Measurements from ENCODE around the gene MLIP.
"Not testable (repeated sequence)": the region's sequence is repeated elsewhere in the genome, so short reads cannot be mapped to it uniquely, and the experiment has no call there.

MLIP gene

DNA sequence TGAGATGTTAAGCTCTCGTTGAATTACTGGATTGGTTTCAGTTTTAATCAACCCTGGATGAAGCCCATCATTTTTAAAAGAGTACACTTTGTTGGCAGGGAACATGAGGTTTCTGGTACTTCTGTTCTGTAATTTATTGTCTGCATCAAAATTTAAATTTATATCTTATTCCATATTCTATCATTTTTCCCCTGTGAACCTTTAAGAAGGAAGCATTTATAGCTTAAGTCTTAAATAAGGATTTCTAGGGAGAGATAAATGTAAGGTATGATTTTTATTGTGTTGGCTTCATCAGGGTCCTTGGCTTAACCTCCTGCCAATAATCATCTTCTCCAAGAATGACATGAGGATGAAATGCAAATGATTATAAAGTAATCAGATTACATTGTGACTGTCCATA lies 40.6 kb downstream of the MLIP start:
- DNase-seq, result no peak

DNA sequence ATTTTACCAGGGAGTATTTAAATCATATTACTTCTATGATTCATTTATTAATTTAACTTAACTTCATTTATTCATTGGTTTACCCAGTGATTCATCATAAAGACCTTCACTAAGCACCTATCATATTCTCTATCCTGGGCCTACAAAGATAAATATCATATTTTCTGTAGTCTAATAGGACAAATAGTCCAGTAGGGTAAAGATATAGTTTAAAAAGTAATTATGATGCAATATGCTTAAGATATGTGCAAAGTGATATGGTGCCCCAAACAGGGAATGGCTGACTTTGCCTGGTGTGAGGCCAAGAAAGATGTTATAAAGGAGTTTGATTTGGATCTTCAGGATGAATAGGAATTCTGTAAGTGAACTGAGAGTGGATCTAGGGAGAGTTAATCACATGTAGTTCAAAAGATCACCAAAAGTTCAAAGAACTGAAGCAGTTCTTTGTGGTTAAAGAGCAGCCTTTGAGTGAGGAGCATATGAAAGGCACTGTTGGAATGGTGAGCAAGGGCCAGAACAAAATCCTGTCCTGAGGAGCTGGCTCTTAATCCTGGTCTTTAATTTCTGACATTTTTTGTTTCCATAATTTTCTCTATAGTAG lies 45.5 kb downstream of the MLIP start:
- no peak for DNase-seq

DNA sequence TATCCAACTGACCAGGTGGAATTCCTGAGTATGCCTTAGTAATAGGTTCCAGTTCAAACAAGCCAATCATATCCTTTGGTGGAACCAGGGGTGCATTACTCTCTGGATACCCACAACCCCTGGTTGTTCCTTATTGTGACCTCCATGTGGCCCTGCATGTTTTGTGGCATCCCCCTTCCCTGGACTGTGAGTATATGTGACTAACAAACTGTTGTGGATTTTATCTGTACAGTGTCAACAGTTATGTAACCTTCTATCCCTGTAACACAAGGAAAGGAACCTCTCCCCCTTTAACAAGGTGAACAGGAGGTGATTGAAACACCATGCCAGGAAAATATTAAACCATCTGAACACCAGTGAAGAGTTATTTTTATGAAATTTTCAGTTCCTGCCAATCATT lies 46.2 kb downstream of the MLIP start:
- no peak for DNase-seq

- no peak for DNase-seq
These were observed 61.8 kb downstream of the MLIP start for GRCh38 chr6:54173089-54173488.

GRCh38 chr6:54179152-54179551 lies 67.9 kb downstream of the MLIP start:
- DNase-seq, result no peak

- DNase-seq, result no peak
These were observed 72.4 kb downstream of the MLIP start for GRCh38 chr6:54183616-54184015.

GRCh38 chr6:54185885-54186284 lies 74.6 kb downstream of the MLIP start:
- DNase-seq, result no peak

DNA sequence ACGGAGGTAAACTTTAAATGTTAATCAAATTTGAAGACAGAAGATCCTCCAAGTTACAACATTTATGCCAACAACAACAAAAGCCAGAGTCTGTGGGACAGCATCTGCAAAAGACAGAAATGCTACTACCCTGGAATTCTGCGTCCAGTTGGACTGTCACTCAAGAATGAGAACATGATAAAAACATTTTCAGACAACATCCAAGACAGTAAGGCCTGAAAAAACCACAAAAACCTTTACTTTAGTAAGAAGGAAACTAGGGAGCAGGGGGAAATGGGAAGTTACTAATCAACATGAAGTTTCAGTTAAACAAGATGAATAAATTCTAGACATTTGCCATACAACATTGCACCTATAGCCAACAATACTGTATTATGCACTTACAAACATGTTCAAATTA lies 77.6 kb downstream of the MLIP start:
- no peak for DNase-seq

- no peak for DNase-seq
These were observed 80.2 kb downstream of the MLIP start for GRCh38 chr6:54191461-54191860.

DNA sequence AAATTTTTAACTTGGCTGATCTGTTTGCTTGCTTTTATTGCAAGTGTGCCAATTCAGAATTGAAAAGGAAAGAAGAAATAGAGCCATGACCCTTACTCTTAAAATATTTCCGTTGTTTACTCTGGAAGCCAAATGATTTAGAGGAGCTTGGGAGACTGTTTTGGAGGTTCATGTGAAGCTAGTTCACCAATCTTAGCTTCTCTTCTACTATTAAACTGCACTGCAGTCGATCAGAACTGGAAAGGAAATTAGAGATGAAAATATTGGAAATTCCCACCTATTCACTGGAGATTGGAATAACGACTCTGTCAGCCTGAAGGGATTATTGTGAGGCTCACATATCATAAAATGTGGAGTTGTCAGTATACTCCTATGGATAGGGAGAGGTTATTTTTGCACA lies 81.8 kb downstream of the MLIP start:
- DNase-seq, result no peak

DNA sequence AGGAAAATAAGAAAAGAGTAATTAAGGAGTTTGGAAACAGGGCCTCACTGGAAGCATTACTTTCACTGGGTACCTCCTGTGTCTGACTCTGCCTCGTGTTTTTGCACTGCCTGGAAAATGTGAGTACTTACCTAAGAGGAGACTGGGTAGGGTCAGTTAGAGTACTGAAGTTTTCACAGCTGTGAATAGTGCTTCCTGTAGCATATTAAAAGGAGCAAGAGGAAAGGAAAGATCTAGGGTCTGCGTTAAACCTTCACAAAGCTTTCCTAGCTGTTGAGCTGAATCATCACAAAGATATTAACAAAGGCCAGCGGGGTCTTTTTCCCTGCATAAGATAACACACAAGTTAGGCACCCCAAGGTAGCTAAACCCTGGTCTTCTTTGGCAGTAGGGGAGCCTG lies 82.3 kb downstream of the MLIP start:
- no peak for DNase-seq

DNA sequence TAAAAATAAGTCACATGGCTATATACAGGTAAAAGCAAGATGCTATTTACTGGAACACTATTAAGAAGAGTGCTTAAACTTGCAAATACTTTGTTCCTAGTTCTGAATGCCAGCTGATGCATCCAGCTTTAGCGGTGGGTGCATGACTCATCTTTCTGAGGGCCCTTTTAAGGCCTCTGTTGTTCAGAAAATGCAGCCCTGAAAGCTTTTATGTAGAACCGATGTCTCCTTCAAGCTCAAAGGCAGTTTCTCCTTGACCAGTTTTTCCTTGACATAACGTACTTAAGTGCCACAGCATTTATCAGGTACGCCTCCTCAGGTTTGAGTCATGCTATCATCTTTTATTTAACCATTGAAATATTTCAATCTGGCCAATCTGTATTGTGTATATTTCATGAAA lies 82.8 kb downstream of the MLIP start:
- DNase-seq, result no peak

- no peak for DNase-seq
These were observed 84.4 kb downstream of the MLIP start for GRCh38 chr6:54195637-54196036.

DNA sequence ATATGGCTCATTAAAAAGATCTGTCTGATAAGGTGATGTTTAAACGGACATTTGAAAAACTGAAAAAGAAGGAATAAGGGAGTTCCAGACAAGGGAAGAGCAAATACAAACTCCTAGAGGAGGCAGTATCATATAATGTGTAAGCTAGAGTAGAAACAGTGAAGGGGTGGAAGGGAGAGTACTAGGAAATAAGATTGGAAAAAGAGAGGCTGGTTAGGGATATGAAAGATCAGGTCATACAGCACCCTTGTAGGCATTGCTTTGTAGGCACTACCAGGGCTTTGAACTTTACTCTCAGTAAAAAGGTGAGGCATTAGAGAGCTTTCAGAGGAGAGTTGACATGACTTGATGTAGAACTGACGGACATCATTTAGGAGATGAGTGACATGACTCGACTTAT lies 85.7 kb downstream of the MLIP start:
- no peak for DNase-seq

- DNase-seq, result no peak
These were observed 86.9 kb downstream of the MLIP start for GRCh38 chr6:54198134-54198533.

- DNase-seq, result not testable (repeated sequence)
These were observed 92.3 kb downstream of the MLIP start for GRCh38 chr6:54203474-54204035.

- DNase-seq, result no peak
These were observed 93.8 kb downstream of the MLIP start for GRCh38 chr6:54204921-54205591.

DNA sequence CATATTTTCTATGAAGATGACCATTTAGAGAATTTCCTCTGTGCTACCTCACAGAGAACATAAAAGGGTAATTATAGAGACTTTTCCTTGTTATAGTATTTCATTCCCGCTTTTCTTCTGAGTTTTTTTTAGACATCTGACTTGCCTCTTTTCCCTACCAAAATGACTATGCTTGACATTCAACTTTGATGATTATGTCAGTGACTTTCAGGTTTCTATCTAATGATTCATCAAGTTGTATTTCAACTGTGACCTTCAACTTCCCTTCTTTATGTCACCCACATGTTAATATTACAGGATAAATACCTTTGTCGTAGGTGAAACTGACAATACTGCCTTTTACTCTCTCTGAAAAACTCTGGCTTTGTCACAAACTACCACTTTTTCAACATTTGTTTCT lies 95.3 kb downstream of the MLIP start:
- no peak for DNase-seq

DNA sequence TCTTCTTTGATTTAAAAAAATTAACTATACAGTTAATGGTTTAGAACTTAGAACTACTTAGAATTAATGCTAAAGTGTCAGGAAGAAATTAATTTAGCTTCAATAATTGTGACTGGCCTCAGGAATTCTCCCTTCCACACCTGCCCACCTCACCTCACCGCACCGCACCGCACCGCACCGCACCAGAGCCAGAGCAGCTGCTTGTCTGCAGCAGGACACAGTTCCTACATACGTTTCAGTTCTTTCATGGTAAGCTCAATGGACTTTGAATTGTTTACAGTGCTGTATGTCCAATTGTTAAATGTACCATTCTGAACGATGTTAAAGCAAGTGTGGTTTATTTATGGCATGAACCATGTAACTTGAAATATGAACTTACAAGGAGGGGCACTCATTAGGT lies 98.7 kb downstream of the MLIP start:
- DNase-seq, result not testable (repeated sequence)

DNA sequence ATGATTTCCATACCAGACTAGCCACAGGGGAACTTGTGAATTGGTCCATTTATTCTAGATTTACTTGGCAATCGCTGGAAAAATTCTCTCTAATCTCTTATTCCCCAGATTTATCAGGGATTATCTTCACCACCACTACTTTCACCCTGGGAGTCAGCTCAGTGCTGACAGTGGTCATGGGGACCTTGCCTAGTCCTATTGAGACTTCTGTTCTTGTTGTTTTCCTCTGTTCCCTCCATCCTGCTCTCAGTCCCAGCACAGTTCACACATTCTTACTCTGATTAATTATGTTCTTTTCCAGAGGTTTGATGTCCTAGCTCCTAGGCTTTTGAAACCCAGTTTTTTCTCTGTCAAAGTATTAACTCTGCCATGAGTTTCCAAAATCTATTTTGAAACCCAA lies 103.0 kb downstream of the MLIP start:
- no peak for DNase-seq

- DNase-seq, result no peak
These were observed 105.1 kb downstream of the MLIP start for GRCh38 chr6:54216336-54216735.

- DNase-seq, result no peak
These were observed 105.8 kb downstream of the MLIP start for GRCh38 chr6:54217018-54217417.

GRCh38 chr6:54222217-54222616 lies 111.0 kb downstream of the MLIP start:
- DNase-seq, result no peak

GRCh38 chr6:54232703-54233102 lies 121.5 kb downstream of the MLIP start:
- DNase-seq, result no peak

DNA sequence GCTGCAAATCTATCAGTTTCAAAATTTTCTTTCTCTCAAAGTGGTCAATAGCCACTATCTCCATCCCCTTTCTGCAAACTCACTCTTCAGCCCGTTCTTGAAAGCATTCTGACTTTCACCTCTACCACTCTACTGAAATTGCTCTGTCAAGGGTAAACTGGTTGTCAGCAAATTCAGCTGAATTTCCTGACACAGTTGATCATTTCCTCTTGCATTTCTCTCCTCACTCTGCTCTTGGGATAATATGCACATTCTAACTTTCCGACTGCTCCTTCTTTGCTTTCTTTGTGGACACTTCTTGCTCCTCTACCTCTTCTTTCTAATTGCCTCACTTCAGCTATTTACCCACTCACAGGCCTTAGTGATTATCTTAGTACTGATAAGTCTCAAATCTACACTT lies 123.3 kb downstream of the MLIP start:
- no peak for DNase-seq

Data from effector CD8-positive, alpha-beta T cell (primary cell).